ENCODE data around the gene SLC7A9. TPM values are rescaled to one million over a fixed set of nuclear protein-coding genes. Genes with fewer than 3 reads are reported as not detected.
"Not testable (repeated sequence)": the region's sequence is repeated elsewhere in the genome, so short reads cannot be mapped to it uniquely, and the experiment has no call there.

Gene SLC7A9
- polyA plus RNA-seq, 1 of the 3 experiments (the other 2 are of a cell fraction) = not detected

- TF ChIP-seq TAF1 (IDR thresholded peaks at IDR 0.05; ENCODE audit: borderline replicate concordance, low read depth, low read length) (no peak), CTCF (IDR thresholded peaks at IDR 0.05) (no peak), TCF12 (IDR thresholded peaks at IDR 0.05) (no peak), FOXJ3 (CRISPR knock-in tag; IDR thresholded peaks at IDR 0.05) (no peak)
Observed at GRCh38 chr19:32857584-32857983, 12.0 kb downstream of the SLC7A9 start (continued).

DNA sequence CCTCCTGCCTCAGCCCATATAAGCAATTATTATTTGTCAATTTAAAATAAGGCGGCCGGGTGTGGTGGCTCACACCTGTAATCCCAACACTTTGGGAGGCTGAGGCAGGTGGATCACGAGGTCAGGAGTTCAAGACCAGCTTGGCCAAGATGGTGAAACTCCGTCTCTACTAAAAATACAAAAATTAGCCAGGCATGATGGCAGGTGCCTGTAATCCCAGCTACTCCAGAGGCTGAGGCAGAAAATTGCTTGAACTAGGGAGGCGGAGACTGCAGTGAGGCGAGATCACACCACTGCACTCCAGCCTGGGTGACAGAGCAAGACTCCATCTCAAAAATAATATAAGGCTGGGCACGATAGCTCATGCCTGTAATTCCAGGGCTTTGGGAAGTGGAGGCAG lies 12.7 kb downstream of the SLC7A9 start:
- H3K4me1 ChIP-seq (ENCODE audit: control insufficient read depth in 1 of 2, insufficient read depth in 2 of 2, low read depth in 1 of 2, low read length in 1 of 2); H3K9me3 ChIP-seq; H4K20me1 ChIP-seq (ENCODE audit: insufficient read depth); H2AFZ ChIP-seq (ENCODE audit: low read depth); H3K4me3 ChIP-seq (ENCODE audit: low read depth in 2 of 2, low read length in 1 of 2); H3K9ac ChIP-seq; H3K36me3 ChIP-seq (replicated peaks in 1 of 2; ENCODE audit: control insufficient read depth in 1 of 2, insufficient read depth in 2 of 2, low read length in 1 of 2); POLR2A ChIA-PET; H3F3A ChIP-seq (replicated peaks; ENCODE audit: insufficient read depth); CTCF ChIA-PET; DNase-seq; H3K27ac ChIP-seq (ENCODE audit: low read depth in 2 of 2, low read length in 1 of 2); H3K79me2 ChIP-seq (ENCODE audit: insufficient read depth); H3K9me2 ChIP-seq; H3K4me2 ChIP-seq; H3K27me3 ChIP-seq (ENCODE audit: insufficient read depth): not testable (repeated sequence)
- 76% methylated on average over 7 of the region's 7 CpGs for WGBS (ENCODE audit: low lambda C conversion rate)

DNA sequence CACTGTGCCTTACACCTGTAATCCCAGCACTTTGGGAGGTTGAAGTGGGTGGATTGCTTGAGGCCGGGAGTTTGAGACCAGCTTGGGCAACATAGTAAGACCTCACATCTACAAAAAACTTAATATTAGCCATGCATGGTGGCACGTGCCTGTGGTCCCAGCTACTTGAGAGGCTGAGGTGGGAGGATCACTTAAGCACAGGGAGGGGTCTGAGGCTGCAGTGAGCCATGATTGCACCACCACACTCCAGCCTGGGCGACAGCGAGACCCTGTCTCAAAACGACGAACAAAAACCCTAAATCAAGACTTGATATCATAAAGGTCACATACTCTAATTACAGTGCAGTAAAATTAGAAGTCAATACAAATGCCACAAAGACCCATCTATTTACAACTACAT lies 17.4 kb downstream of the SLC7A9 start:
- Histone ChIP-seq H3K27ac (ENCODE audit: low read depth in 2 of 2, low read length in 1 of 2) (no peak overlapping the region), H3K27me3 (ENCODE audit: insufficient read depth) (no peaks in the 10 kb centered on the region), H3F3A (replicated peaks; ENCODE audit: insufficient read depth) (no peaks in the 10 kb centered on the region), H3K9me2 (no peaks in the 10 kb centered on the region), H3K4me1 (ENCODE audit: control insufficient read depth in 1 of 2, insufficient read depth in 2 of 2, low read depth in 1 of 2, low read length in 1 of 2) (no peaks in the 10 kb centered on the region), H4K20me1 (ENCODE audit: insufficient read depth) (no peaks in the 10 kb centered on the region), H3K9ac (no peak overlapping the region), H3K4me3 (ENCODE audit: low read depth in 2 of 2, low read length in 1 of 2) (no peak overlapping the region), H3K4me2 (no peak overlapping the region), H3K9me3 (no peaks in the 10 kb centered on the region), H3K79me2 (ENCODE audit: insufficient read depth) (no peaks in the 10 kb centered on the region), H2AFZ (ENCODE audit: low read depth) (no peak overlapping the region), H3K36me3 (replicated peaks in 1 of 2; ENCODE audit: control insufficient read depth in 1 of 2, insufficient read depth in 2 of 2, low read length in 1 of 2) (no peaks in the 10 kb centered on the region)
- WGBS (ENCODE audit: low lambda C conversion rate) = 67% methylated on average over 6 of the region's 6 CpGs
- ChIA-PET POLR2A (no interaction called here), CTCF (no interaction called here)
- no peak for DNase-seq
- TF ChIP-seq JUND (IDR thresholded peaks at IDR 0.05) (no peak), MEF2A (IDR thresholded peaks at IDR 0.05; ENCODE audit: borderline replicate concordance, low read depth) (no peak), POLR2AphosphoS5 (IDR thresholded peaks at IDR 0.05; ENCODE audit: low read depth, low read length) (no peak), SMC3 (IDR thresholded peaks at IDR 0.05; ENCODE audit: low read depth, low read length) (no peak), EP300 (IDR thresholded peaks at IDR 0.05; ENCODE audit: borderline replicate concordance in 1 of 2, low read depth in 1 of 2, low read length in 1 of 2) (no peak), RAD21 (IDR thresholded peaks at IDR 0.05; ENCODE audit: low read length) (no peak), USF1 (IDR thresholded peaks at IDR 0.05; ENCODE audit: borderline replicate concordance, low read depth) (no peak), TCF12 (IDR thresholded peaks at IDR 0.05) (no peak), NRF1 (IDR thresholded peaks at IDR 0.05; ENCODE audit: low read depth, low read length) (no peak), REST (IDR thresholded peaks at IDR 0.05; ENCODE audit: low read depth, low read length) (no peak), YY1 (IDR thresholded peaks at IDR 0.05; ENCODE audit: low read depth) (no peak), ZBTB33 (IDR thresholded peaks at IDR 0.05; ENCODE audit: borderline replicate concordance, low read depth) (no peak), TAF1 (IDR thresholded peaks at IDR 0.05; ENCODE audit: borderline replicate concordance, low read depth, low read length) (no peak)
- TF ChIP-seq, protein P1, sequence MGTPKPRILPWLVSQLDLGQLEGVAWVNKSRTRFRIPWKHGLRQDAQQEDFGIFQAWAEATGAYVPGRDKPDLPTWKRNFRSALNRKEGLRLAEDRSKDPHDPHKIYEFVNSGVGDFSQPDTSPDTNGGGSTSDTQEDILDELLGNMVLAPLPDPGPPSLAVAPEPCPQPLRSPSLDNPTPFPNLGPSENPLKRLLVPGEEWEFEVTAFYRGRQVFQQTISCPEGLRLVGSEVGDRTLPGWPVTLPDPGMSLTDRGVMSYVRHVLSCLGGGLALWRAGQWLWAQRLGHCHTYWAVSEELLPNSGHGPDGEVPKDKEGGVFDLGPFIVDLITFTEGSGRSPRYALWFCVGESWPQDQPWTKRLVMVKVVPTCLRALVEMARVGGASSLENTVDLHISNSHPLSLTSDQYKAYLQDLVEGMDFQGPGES (IDR thresholded peaks at IDR 0.05; ENCODE audit: low read depth, low read length) = no peak

Data from SK-N-SH (cell line).